UCSD-AML1 (cell line): ENCODE data around the gene LRCH1.
A peak's percentile ranks its signal among the peaks of the same experiment; 100 is the strongest.

Experiments used
- DNase-seq: peaks from one replicate; lab custom pipeline; 2025; ENCODE audit not compliant: unreplicated experiment; lab: John Stamatoyannopoulos, UW

LRCH1 gene

GRCh38 chr13:46663206-46664037 is 110.5 kb downstream of the LRCH1 start:
- DNase-seq, result no peak

- DNase-seq, result no peak
Measured at GRCh38 chr13:46664195-46664594, 111.2 kb downstream of the LRCH1 start.

- DNase-seq, result no peak
Measured at GRCh38 chr13:46665248-46665632, 112.3 kb downstream of the LRCH1 start.

- no peak for DNase-seq
Measured at GRCh38 chr13:46665633-46666482, 112.9 kb downstream of the LRCH1 start.

- DNase-seq, result no peak
Measured at GRCh38 chr13:46666727-46667456, 113.9 kb downstream of the LRCH1 start.

GRCh38 chr13:46667687-46668281 is 114.8 kb downstream of the LRCH1 start:
- no peak for DNase-seq

- DNase-seq, result peak; percentile 48
Measured at GRCh38 chr13:46668302-46668720, 115.3 kb downstream of the LRCH1 start.

- no peak for DNase-seq
Measured at GRCh38 chr13:46668931-46669525, 116.1 kb downstream of the LRCH1 start.

- DNase-seq, result no peak
Measured at GRCh38 chr13:46672338-46673090, 119.5 kb downstream of the LRCH1 start.

- no peak for DNase-seq
Measured at GRCh38 chr13:46675016-46675415, 122.0 kb downstream of the LRCH1 start.

GRCh38 chr13:46676378-46676725 is 123.4 kb downstream of the LRCH1 start:
- DNase-seq, result no peak

- no peak for DNase-seq
Measured at GRCh38 chr13:46679369-46680120, 126.6 kb downstream of the LRCH1 start.

GRCh38 chr13:46682015-46682414 is 129.0 kb downstream of the LRCH1 start:
- no peak for DNase-seq

GRCh38 chr13:46682707-46683106 is 129.7 kb downstream of the LRCH1 start:
- DNase-seq, result no peak

- no peak for DNase-seq
Measured at GRCh38 chr13:46683676-46684260, 130.8 kb downstream of the LRCH1 start.

GRCh38 chr13:46684287-46685001 is 131.5 kb downstream of the LRCH1 start:
- no peak for DNase-seq

- DNase-seq, result no peak
Measured at GRCh38 chr13:46685006-46685730, 132.2 kb downstream of the LRCH1 start.

- no peak for DNase-seq
Measured at GRCh38 chr13:46686171-46686570, 133.2 kb downstream of the LRCH1 start.
